Right lobe of liver (tissue), 6 donors: ENCODE measurements around the gene SPON1. TPM values are rescaled to one million over a fixed set of nuclear protein-coding genes. Genes with fewer than 3 reads are reported as not detected.

Experiments
- ATAC-seq, 4 donors: fragments of 200-7000 bp; cut with Tn5 transposase; one replicate each; pipeline ENCODE4 v1.9.1; 2020; ENCODE audit warnings: mild to moderate bottlenecking in 4 of 4, moderate library complexity in 4 of 4
- DNase-seq, 3 donors: peaks; one replicate each; pipeline ENCODE4 v3.0.0-alpha.2; 2020
- H3K27ac ChIP-seq, 3 donors: fragments of 200-600 bp; one replicate each; pipeline ENCODE4 v1.8.0; 2022
- H3K27me3 ChIP-seq, 2 donors: fragments of 200-600 bp; one replicate each; pipeline ENCODE4 v1.8.0; 2022
- H3K36me3 ChIP-seq, 4 donors: fragments of 200-600 bp; sonication (generic) in 1 of 4; one replicate each; pipeline versions ENCODE4 v1.5.1 to v1.8.0; 2017 to 2022; ENCODE audit warnings: control low read depth in 1 of 4
- H3K4me1 ChIP-seq, 4 donors: fragments of 200-600 bp; sonication (generic) in 1 of 4; one replicate each; pipeline versions ENCODE4 v1.5.1 to v1.8.0; 2017 to 2022; ENCODE audit warnings: control low read depth in 1 of 4
- H3K4me3 ChIP-seq, 3 donors: fragments of 200-600 bp; one replicate each; pipeline ENCODE4 v1.8.0; 2022
- H3K9me3 ChIP-seq, 4 donors: fragments of 200-600 bp; sonication (generic) in 1 of 4; one replicate each; pipeline versions ENCODE4 v1.5.1 to v1.8.0; 2017 to 2022; ENCODE audit warnings: control low read depth in 1 of 4
- CTCF ChIP-seq, 4 donors: fragments of 200-600 bp in 3 of 4; fragments of 450-650 bp in 1 of 4; IDR thresholded peaks; one replicate each; pipeline versions ENCODE4 v1.5.1 to v1.8.0; 2016 to 2022; ENCODE audit warnings: antibody characterized with exemption in 4 of 4, mild to moderate bottlenecking in 2 of 4
- POLR2A ChIP-seq: fragments of 450-650 bp; IDR thresholded peaks from one replicate; pipeline ENCODE4 v1.6.1; 2017; ENCODE audit warnings: antibody characterized with exemption, mild to moderate bottlenecking
- WGBS: methylation state at CpG from one replicate; pipeline ENCODE4 v1.1.6; 2018; ENCODE audit warnings: low coverage, low lambda C conversion rate; ENCODE audit not compliant: insufficient coverage; ENCODE audit errors: missing lambda C conversion rate; 5-methylcytosine and 5-hydroxymethylcytosine counted together
- intact Hi-C, 2 donors: fragments of 100-400 bp; cut with DNase I; formaldehyde crosslinking; loops; one replicate each; pipeline versions ENCODE4 v1.11.2 to v1.14.1; 2022
- total RNA-seq, 6 experiments: library from RNA; depleted of rRNA in 2 of 6; stranded (reverse); fragments of >200 nt in 2 of 6; fragmentation: NEBNext Ultra II Directional in 3 of 6; extraction: Animal tissue kit (Norgen Biotek cat#: 25700) in 3 of 6; gene quantifications; one replicate each; pipeline versions ENCODE4 v1.1.0 to v1.2.4, GENCODE V29; 2016 to 2023
- donor health status: DM: no; HTN: yes; CAD: no.
- donor health status: DM: no; HTN: no; CAD: no.
- donor health status: DM: no; HTN: no; CAD: no.
- donor health status: DM: no; HTN: yes; CAD: no.
- donor health status: DM: no; HTN: yes; CAD: no.

The SPON1 gene
- total RNA-seq, 6 experiments from 2014 or later, result 0.51 to 2.4 (median 1.6) TPM

GRCh38 chr11:14059491-14059890, 97.0 kb downstream of the SPON1 start:
- DNase-seq (no peak), ATAC-seq (no peak)
- 22% methylated on average over 1 of the region's 1 CpG for WGBS

GRCh38 chr11:14061721-14062120, 99.2 kb downstream of the SPON1 start:
- ATAC-seq, result no peak
- WGBS, result 65% methylated on average over 2 of the region's 3 CpGs
- intact Hi-C loops, result no loop called here

More at GRCh38 chr11:14059491-14059890, 97.0 kb downstream of the SPON1 start:
- Histone ChIP-seq H3K27me3 (no peaks in the 10 kb centered on the region), H3K27ac (no peak overlapping the region), H3K36me3 (no peaks in the 10 kb centered on the region), H3K9me3 (no peaks in the 10 kb centered on the region), H3K4me3 (no peak overlapping the region), H3K4me1 (no peaks in the 10 kb centered on the region)
- TF ChIP-seq CTCF (IDR thresholded peaks at IDR 0.05) (no peak), POLR2A (no peak)
- intact Hi-C loops, result no loop called here

GRCh38 chr11:14065141-14065540, 102.6 kb downstream of the SPON1 start:
- no peak overlapping the region for H3K4me3 ChIP-seq
- WGBS, result 33% methylated on average over 7 of the region's 8 CpGs
- no peaks in the 10 kb centered on the region for H3K9me3 ChIP-seq
- ATAC-seq (no peak), DNase-seq (no peak)
- no peaks in the 10 kb centered on the region for H3K36me3 ChIP-seq
- no peaks in the 10 kb centered on the region for H3K27me3 ChIP-seq
- TF ChIP-seq CTCF (IDR thresholded peaks at IDR 0.05) (no peak), POLR2A (no peak)
- no peaks in the 10 kb centered on the region for H3K4me1 ChIP-seq
- no peak overlapping the region for H3K27ac ChIP-seq
- intact Hi-C loops, result no loop called here

More at GRCh38 chr11:14061721-14062120, 99.2 kb downstream of the SPON1 start:
- H3K27ac ChIP-seq, result no peak overlapping the region
- H3K36me3 ChIP-seq, result no peaks in the 10 kb centered on the region
- TF ChIP-seq CTCF (IDR thresholded peaks at IDR 0.05) (no peak), POLR2A (no peak)
- no peaks in the 10 kb centered on the region for H3K27me3 ChIP-seq
- H3K9me3 ChIP-seq, result no peaks in the 10 kb centered on the region
- no peak for DNase-seq
- H3K4me1 ChIP-seq, result no peaks in the 10 kb centered on the region
- H3K4me3 ChIP-seq, result no peak overlapping the region

GRCh38 chr11:14065681-14066080, 103.2 kb downstream of the SPON1 start:
- no peaks in the 10 kb centered on the region for H3K9me3 ChIP-seq
- intact Hi-C loops, result no loop called here
- no peaks in the 10 kb centered on the region for H3K36me3 ChIP-seq
- no peak overlapping the region for H3K4me3 ChIP-seq
- no peaks in the 10 kb centered on the region for H3K27me3 ChIP-seq
- no peak for DNase-seq
- H3K4me1 ChIP-seq, result no peaks in the 10 kb centered on the region
- 38% methylated on average over 1 of the region's 1 CpG for WGBS
- TF ChIP-seq CTCF (IDR thresholded peaks at IDR 0.05), result no peak
- no peak for TF ChIP-seq POLR2A
- H3K27ac ChIP-seq, result no peak overlapping the region
- no peak for ATAC-seq

- H3K27ac ChIP-seq, result no peak overlapping the region
- H3K4me1 ChIP-seq, result no peaks in the 10 kb centered on the region
- WGBS, result 60% methylated on average over 3 of the region's 3 CpGs
- no peaks in the 10 kb centered on the region for H3K9me3 ChIP-seq
- no peaks in the 10 kb centered on the region for H3K27me3 ChIP-seq
- no peak overlapping the region for H3K4me3 ChIP-seq
- intact Hi-C loops, result no loop called here
- ATAC-seq (no peak), DNase-seq (no peak)
- H3K36me3 ChIP-seq, result no peaks in the 10 kb centered on the region
- no peak for TF ChIP-seq CTCF (IDR thresholded peaks at IDR 0.05)
- TF ChIP-seq POLR2A, result no peak
Measured at GRCh38 chr11:14067686-14068085, 105.2 kb downstream of the SPON1 start.
